Inferior parietal cortex (tissue), 1 donor: Measurements from ENCODE around the gene TRIM14.
A peak's percentile ranks its signal among the peaks of the same experiment; 100 is the strongest.
"Not testable (repeated sequence)": the region's sequence is repeated elsewhere in the genome, so short reads cannot be mapped to it uniquely, and the experiment has no call there.

Experiments used
- DNase-seq: peaks from one replicate; pipeline ENCODE4 v3.0.0-alpha.2; 2016; ENCODE audit errors: extremely low spot score

The TRIM14 gene

DNA sequence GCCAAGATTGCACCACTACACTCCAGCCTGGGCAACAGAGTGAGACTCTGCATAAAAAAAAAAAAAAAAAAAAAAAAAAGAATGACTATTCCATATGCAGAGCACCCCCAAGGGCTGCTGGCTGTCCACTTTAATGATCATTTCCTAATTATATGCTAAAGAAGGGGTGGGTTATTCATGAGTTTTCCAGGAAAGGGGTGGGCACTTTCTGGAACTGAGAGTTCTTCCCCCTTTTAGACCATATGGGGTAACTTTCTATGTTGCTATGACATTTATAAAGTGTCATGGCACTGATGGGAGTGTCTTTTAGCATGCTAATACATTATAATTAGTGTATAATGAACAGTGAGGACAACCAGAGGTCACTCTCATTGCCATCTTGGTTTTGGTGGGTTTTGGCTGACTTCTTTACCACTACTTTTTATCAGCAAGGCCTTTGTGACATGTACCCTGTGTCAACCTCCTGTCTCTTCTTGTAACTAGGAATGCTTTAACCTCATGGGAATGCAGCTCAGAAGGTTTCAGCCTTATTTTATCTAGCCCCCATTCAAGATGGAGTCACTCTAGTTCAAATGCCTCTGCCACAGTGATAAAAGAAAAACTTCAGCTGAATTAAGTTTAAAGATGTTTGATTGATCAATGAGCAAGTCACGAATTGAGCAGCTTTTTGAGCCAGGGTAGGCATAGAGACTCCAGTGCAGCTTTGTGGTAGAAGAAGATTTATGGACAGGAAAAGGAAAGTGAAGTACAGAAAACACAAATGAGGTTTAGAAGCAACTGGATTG, 69.5 kb downstream of the TRIM14 start:
- no peak for DNase-seq

DNA sequence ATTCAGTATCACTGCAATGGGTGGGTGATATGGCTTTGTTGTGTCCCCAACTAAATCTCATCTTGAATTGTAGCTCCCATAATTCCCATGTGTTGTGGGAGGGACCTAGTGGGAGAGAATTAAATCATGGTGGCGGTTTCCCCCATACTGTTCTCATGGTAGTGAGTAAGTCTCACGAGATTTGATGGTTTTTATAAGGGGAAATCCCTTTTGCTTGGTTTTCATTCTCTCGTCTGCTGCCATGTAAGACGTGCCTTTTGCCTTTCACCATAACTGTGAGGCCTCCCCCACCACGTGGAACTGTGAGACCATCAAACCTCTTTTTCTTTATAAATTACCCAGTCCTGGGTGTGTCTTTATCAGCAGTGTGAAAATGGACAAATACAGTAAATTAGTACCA, 72.0 kb downstream of the TRIM14 start:
- no peak for DNase-seq

DNA sequence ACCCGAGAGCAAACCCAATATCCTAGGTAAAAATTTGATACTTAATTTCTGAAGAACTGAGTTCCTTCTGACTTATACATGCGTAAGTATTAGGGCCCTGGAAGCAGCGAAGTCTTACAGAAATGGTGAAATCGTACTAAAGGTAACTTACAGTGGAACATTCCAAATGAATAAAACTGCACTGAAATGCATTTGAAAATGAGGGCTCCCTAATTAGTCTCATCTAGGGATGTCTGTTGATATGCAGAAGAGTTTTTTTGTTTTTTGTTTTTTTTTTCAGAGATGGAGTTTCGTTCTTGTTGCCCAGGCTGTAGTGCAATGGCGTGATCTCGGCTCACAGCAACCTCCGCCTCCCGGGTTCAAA, 72.9 kb downstream of the TRIM14 start:
- DNase-seq: no peak

DNA sequence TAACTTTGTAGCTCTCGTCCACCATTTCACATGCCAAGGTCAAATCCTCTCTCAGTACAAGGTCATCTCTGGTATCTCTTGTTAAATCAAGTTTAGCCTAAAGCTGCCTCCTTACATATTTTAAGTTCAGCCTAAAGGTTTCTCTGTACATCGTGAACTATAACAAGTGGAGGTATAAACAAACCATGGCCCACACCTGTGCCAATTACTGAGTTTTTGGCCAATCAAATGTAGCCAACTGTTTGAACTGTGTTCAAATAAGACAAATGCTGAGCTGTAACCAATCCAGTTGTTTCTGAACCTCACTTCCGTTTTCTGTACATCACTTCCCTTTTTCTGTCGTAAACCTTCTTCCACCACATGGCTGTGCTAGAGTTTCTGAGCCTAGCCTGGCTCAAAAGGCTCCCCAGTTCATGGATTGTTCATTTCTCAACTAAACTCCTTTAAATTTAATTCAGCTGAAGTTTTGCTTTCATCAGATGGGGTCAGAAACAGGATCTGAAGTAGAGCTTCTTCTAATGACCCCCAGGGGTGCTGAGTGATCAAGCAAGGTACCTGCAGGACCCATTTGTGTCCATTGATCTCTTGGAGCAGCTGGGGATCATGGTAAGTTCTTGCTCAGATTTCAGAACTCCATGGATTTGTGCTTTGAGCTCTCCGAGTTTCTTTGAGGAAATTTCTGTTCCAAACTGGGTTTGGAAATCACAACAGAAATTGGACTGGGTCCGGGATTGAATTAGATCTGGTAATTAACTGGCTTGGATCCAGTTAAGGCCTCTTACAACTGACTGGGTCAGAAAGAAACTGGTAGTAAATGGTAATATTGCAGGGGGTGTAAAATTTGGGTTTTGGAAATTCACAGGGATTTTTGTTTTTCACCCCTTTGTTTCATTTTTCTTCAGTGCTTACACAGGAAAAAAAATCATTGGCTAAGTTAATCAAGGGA, 73.5 kb downstream of the TRIM14 start:
- peak; percentile 26 for DNase-seq

DNA sequence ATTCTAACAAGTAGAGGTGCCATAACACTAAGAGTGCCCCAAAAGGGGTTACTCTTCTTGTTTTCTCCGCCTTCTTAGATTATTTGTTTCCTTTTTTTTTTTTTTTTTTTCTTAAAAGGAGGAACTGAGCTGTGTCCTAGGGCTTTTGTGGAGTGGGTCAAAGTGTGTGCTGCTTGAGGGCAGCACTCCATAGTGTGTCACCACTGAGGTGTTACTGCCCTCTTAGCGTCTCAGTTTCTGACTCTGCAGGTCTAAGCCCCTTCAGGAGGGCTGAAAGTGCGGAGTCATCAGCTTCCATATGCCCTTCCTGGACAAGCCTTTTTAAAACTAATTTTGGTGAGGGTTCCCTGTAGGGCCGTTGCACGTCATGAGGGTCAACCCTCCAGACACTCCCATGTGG, 75.1 kb downstream of the TRIM14 start:
- no peak for DNase-seq

DNA sequence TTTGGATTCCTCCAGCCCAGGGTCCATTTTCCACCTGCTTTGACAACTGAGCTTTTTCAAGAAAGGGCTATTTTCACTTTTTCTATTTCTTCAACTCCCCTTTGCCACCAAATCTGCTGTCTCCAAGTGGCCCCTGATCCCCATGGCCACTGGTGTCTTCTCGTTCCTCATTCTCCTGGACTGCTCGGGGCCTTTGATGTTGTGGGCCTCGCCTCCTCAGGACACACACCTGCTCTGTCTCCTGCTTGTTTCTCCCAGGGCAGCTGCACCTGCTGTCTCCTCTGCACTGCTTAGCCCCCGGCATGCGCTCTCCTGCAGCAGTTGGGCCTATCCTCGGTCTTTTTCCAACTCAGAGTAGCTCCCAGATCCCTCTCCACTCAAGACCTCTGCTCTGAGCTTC, 78.8 kb downstream of the TRIM14 start:
- DNase-seq: no peak

DNA sequence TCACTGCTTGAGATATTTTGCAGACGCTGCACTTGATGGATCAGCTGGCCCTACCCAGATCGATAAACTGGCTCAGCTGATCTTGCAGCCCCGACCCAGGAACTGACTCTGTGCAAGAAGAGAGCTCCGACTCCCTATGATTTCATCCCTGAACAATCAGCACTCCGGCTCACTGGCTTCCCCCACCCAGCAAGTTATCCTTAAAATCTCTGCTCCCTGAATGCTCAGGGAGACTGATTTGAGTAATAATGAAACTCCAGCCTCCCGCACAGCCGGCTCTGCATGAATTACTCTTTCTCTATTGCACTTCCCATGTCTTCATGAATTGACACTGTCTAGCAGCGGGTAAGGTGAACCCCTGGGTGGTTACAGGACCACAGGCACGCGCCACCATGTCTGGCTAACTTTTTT, 79.4 kb downstream of the TRIM14 start:
- DNase-seq: no peak

DNA sequence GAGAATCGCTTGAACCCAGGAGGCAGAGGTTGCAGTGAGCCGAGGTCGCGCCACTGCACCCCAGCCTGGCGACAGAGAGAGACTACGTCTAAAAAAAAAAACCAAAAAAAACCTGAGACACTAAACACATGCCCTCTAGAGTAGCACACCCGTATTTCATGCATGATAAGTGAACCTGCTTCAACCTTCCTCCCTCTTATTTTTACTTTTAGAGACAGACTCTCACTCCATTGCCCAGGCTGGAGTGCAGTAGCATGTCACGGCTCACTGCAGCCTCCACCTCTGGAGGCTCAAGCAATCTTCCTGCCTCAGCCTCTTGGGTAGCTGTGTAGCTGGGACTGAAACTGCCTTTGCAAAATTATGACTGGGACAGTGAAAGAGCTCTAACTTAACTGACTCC, 80.1 kb downstream of the TRIM14 start:
- no peak for DNase-seq

DNA sequence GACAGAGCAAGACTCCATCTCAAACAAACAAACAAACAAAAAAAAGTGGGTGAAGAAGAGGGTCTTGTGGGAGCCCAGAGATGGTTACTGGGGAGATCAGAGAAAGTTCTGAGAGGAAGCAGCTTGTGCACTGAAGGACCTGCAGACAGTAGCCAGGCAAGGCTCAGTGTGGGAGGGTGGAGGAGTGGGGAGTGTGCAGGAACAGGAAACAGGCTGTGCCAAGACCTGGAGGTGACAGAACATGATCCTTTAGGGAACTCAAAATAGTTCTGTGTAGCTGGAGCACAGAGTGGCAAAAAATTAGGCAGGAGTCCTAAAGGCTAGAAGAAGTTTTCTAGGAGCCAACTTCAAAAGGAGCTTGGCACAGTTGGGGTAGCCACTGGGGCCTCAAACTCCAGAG, 81.7 kb downstream of the TRIM14 start:
- DNase-seq: no peak

DNA sequence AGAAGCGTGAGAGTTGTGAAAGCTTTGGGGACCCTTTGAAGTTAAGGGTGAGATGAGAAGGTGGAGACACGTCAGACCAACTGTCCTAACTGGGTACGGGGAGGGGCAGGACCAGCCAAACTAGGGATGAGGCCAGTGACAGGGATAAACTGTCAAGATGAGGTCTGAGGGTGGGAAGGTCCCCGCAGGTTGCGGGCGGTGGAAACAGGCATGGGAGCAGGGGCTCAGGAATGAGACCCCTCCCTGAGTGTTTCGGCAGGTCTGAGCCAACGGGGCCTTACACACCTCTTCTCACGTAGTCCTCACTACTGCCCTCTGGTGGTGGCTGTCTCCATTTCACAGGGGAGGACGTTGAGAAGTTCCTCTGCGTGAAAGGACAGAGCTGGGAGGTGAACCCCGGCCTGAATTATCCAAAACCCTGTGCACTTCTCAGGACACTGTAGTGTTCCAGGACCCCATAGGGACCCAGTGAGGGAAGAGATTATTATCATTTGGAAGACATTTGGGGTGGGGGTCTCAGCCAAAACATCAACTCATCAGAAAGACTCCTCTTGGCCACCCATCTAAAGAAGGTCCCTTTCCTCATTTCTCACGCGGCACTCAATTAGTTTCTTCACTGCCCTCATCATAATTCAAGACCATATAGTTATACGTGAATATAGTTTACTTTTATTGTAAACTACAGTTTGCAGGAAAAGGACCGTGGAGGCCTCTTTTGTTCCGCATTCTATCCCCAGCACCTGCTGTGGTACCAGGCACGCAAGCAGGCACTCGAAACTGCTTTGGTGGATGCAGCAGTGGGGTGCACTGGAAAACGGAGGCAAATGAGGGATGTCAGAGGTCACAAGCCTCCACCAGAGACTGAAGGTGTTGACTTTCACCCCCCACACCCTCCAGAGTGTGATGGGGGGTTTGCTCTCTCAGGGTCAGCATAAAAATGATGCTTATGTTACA, 84.2 kb downstream of the TRIM14 start:
- DNase-seq: peak; percentile 92

DNA sequence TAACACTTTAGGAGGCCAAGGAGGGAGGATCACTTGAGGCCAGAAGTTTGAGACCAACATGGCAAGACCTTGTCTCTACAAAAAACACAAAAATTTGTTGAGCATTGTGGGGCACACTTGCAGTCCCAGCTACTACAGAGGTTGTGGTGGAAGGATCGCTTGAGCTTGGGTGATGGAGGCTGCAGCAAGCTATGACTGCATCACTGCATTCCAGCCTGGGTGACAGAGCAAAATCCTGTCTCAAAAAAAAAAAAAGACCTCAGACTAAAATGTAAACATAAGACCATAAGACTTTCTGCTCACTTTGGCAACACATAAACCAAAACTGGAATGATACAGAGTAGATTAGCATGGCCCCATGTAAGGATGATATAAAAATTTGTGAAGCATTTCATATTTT, 87.1 kb downstream of the TRIM14 start:
- no peak for DNase-seq

DNA sequence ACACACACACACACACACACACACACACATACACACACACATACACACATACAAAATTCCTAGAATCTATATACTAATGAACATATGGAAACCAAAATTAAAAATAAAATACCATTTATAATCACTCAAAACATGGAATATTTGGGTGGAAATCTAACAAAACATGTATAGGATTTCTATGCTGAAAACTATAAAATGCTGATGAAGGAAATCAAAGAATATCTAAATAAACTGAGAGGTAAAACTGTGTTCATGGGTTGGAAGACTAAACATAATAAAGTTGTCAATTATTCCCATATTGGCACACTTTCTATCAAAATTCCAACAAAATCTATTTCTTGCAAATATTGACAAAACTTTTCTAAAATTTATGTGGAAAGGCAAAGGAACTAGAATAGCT, 87.9 kb downstream of the TRIM14 start:
- no peak for DNase-seq

DNA sequence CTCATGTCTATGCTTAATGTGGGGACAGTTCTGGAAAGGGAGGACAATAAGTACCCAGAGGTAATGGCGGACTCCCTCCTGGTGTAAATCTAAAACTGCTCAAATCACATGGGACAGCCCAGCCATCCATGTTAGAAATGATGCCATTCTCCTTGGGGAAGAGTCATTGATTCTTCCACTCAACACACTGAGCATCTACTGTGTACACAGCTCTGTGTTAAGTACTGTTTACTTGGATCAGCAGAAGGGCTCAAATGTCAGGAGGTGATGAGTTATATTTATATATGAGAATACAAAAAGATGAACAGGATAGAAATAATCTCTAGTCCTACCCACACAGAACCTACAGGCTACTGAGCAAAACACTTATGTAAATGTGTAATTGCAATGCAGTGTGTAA, 94.3 kb downstream of the TRIM14 start:
- no peak for DNase-seq

DNA sequence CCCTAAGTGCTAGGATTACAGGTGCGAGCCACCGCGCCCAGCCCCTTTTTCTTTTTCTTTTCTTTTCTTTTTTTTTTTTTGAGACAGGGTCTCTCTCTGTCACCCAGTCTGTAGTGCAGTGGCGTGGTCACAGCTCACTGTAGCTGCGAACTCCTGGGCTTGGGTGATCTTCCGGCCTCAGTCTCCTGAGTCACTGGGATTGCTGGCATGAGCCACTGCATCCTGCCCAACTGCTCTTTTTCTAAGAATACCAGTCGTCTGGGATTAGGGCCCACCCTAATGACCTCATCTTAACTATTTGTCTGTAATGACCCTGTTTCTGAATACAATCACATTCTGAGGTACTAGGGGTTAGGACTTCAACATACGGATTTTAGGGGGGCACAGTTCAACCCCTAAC, 96.6 kb downstream of the TRIM14 start:
- DNase-seq: no peak

DNA sequence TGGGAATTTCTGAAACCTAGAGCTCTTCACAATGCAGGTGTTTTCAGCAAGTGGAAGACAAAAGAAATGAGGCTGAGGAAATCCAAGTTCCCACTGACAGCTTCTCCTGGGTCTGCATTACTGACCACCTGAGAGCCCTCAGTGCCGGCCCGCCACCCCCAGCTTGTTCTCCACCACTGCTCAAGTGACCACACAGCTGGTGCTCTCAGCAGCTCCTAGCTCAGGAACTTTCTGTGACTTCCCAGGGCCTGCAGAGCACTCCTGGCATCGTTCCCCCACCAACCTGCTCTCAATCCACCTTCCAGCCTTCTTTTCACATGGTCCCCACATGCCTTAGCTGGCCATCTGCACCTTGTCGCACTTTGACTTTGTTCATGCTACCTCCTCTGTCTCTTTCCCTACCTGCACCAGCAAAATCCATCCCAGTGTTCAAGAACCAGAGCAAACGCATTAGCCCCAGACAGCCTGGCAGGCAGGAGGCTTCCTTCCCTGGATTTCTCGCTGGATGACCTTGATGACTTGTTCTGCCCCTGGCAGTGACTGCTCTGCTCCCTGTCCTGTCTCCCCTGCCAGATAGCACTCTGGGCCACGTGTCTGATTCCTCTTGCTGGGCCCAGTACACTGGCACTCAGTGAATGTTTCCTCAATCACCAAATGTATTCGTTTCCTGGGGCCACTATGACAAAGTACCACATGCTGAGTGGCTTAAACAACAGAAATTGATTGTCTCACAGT, 97.5 kb downstream of the TRIM14 start:
- no peak for DNase-seq

DNA sequence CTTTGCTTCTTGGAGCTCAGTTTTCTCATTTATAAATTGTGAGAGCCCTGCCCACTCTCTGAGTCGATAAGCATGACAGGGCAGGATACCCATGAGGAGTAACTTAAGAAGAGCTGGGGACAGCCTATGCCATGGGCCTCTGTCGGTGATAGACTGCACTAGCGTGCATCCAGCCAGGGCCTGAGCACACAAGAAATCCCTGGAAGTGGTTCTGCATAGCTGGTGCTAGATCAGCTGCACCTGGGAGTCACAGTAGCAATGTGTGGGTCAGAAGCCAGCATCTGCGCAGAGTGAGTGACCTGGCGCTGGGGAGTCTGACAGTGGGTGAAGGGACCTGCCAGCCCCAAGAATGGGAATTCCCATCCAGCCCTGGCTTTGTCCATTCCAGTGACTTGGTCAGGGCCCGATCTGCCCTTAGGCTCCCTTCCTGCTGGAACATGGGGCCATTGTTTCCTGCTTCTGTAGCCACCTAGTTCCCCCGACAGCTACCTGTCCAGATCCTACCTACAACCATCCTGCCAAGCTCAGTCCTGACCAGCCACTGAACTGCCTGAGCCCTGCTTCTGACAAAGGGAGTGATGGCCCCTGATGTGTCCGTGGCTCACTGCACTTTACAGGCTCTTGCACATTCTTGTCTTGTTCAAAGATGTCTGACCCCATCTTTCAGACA, 98.4 kb downstream of the TRIM14 start:
- DNase-seq: no peak

DNA sequence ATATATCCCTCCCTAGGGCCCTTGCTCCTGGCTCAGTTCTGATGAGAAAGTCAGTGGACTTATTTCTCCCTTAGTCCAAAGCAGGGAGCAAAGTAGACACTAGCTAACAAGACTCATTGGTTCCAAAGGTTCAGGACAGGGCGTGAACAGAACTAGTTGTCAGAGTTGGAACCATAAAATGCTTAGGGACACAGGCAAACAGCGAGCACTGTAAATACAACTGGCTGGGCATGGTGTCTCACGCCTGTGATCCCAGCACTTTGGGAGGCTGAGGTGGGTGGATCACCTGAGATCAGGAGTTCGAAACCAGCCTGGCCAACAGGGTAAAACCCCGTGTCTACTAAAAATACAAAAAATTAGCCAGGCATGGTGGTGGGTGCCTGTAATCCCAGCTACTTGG, 99.2 kb downstream of the TRIM14 start:
- DNase-seq: not testable (repeated sequence)
